Breast epithelium (tissue), 3 donors: ENCODE results near the gene STARD10.

ENCODE experiments used
- POLR2A ChIP-seq: fragments of 450-650 bp; IDR thresholded peaks from one replicate; pipeline ENCODE4 v1.6.1; 2016; ENCODE audit warnings: antibody characterized with exemption, mild to moderate bottlenecking, moderate library complexity
- POLR2AphosphoS5 ChIP-seq, 3 donors: sonication (generic); formaldehyde crosslinking; IDR thresholded peaks; one replicate each; pipeline ENCODE4 v1.6.1; 2017; ENCODE audit warnings: antibody characterized with exemption in 3 of 3
- TF ChIP-seq, protein P1 (sequence below), 3 donors: fragments of 450-650 bp; IDR thresholded peaks; one replicate each; pipeline ENCODE4 v1.5.1; 2016 to 2017; ENCODE audit warnings: antibody characterized with exemption in 3 of 3, mild to moderate bottlenecking in 3 of 3, moderate library complexity in 3 of 3

DNA sequence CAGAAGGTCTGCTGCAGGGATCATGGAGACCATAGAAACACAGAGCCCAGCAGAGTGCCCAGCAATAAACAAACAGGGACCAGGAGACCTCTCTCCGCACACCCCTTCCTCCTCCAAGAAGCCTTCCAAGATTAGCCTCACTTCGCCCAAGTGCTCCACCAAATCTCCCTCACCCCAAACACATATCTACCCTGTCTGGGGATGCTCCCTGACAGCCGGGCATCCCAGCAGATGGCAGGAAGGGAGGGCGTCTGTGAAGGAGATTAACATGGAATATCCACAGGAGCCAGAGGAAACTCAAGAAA is 68.2 kb downstream of the STARD10 start:
- TF ChIP-seq, protein P1, sequence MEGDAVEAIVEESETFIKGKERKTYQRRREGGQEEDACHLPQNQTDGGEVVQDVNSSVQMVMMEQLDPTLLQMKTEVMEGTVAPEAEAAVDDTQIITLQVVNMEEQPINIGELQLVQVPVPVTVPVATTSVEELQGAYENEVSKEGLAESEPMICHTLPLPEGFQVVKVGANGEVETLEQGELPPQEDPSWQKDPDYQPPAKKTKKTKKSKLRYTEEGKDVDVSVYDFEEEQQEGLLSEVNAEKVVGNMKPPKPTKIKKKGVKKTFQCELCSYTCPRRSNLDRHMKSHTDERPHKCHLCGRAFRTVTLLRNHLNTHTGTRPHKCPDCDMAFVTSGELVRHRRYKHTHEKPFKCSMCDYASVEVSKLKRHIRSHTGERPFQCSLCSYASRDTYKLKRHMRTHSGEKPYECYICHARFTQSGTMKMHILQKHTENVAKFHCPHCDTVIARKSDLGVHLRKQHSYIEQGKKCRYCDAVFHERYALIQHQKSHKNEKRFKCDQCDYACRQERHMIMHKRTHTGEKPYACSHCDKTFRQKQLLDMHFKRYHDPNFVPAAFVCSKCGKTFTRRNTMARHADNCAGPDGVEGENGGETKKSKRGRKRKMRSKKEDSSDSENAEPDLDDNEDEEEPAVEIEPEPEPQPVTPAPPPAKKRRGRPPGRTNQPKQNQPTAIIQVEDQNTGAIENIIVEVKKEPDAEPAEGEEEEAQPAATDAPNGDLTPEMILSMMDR (IDR thresholded peaks at IDR 0.05), result no peak
- TF ChIP-seq POLR2A (no peak), POLR2AphosphoS5 (IDR thresholded peaks at IDR 0.05) (no peak)
